PFSK-1 (cell line): Measurements from ENCODE around the gene ZNF213.

Experiments
- FOXP2 ChIP-seq: optimal IDR thresholded peaks from 2 replicates; pipeline ENCODE3; 2011; ENCODE audit warnings: borderline replicate concordance, control low read depth, inconsistent platforms; ENCODE audit not compliant: insufficient read depth; ENCODE audit errors: extremely low read length, extremely low read depth
- POLR2AphosphoS5 ChIP-seq: IDR thresholded peaks from 2 replicates; pipeline ENCODE4 v1.6.1; 2012; ENCODE audit warnings: low read depth, mild to moderate bottlenecking, control low read depth, low read length, moderate library complexity
- REST ChIP-seq, 2 experiments: IDR thresholded peaks; 2 replicates each; pipeline versions ENCODE4 v1.6.1 to v1.8.0; 2011 to 2012; ENCODE audit warnings: low read depth in 2 of 2, low read length in 2 of 2, control low read depth in 1 of 2, inconsistent platforms in 1 of 2, mild to moderate bottlenecking in 1 of 2, moderate library complexity in 1 of 2; ENCODE audit not compliant: insufficient read depth in 1 of 2
- SIN3A ChIP-seq: IDR thresholded peaks from 2 replicates; pipeline ENCODE4 v1.6.1; 2012; ENCODE audit warnings: mild to moderate bottlenecking, low read length, moderate library complexity, borderline replicate concordance; ENCODE audit not compliant: insufficient read depth
- TAF1 ChIP-seq: IDR thresholded peaks from 2 replicates; pipeline ENCODE4 v1.6.1; 2012; ENCODE audit warnings: low read length, control low read depth, borderline replicate concordance; ENCODE audit not compliant: insufficient read depth

The ZNF213 gene

GRCh38 chr16:3187798-3188674 is 53.2 kb downstream of the ZNF213 start, which contains the start of gene OR1F1:
Gene OR1F1, plus strand, starts transcription at chr16:3188204.
- no peak for TF ChIP-seq SIN3A
- no peak for TF ChIP-seq TAF1
- TF ChIP-seq REST (IDR thresholded peaks at IDR 0.05; ENCODE audit: insufficient read depth in 1 of 2, low read depth in 2 of 2, low read length in 2 of 2) = no peak
- no peak for TF ChIP-seq FOXP2
- TF ChIP-seq POLR2AphosphoS5 = no peak

GRCh38 chr16:3188675-3188924 is 53.8 kb downstream of the ZNF213 start:
- TF ChIP-seq FOXP2 (no peak), SIN3A (no peak)

- TF ChIP-seq TAF1 (no peak), FOXP2 (no peak), SIN3A (0 out of 2 replicates have a peak, but pooled peaks have one; percentile 18), POLR2AphosphoS5 (no peak), REST (IDR thresholded peaks at IDR 0.05; ENCODE audit: insufficient read depth in 1 of 2, low read depth in 2 of 2, low read length in 2 of 2) (no peak)
Measured at GRCh38 chr16:3188925-3189825, 54.3 kb downstream of the ZNF213 start.

- TF ChIP-seq TAF1 (no peak), REST (IDR thresholded peaks at IDR 0.05; ENCODE audit: insufficient read depth in 1 of 2, low read depth in 2 of 2, low read length in 2 of 2) (no peak), FOXP2 (no peak), SIN3A (no peak), POLR2AphosphoS5 (no peak)
Measured at GRCh38 chr16:3189869-3190268, 55.0 kb downstream of the ZNF213 start.

GRCh38 chr16:3190949-3191353 is 56.1 kb downstream of the ZNF213 start:
- TF ChIP-seq FOXP2 (no peak), SIN3A (no peak), REST (IDR thresholded peaks at IDR 0.05; ENCODE audit: insufficient read depth in 1 of 2, low read depth in 2 of 2, low read length in 2 of 2) (no peak), POLR2AphosphoS5 (no peak)
